GM23338 (cell line): ENCODE measurements around the gene WNK2. TPM values are rescaled to one million over a fixed set of nuclear protein-coding genes. Genes with fewer than 3 reads are reported as not detected.

ENCODE experiments used
- ATAC-seq: fragments of 200-7000 bp; cut with Tn5 transposase; 3 replicates; pipeline ENCODE4 v1.9.1; 2020
- DNase-seq: peaks from one replicate; pipeline ENCODE4 v3.0.0-alpha.2; 2015; ENCODE audit warnings: low spot score
- H2AFZ ChIP-seq: fragments of 200-600 bp; sonication (generic); 2 replicates; pipeline ENCODE4 v1.8.0; 2016; ENCODE audit warnings: antibody characterized with exemption, mild to moderate bottlenecking, moderate library complexity
- H3F3A ChIP-seq: fragments of 200-600 bp; sonication (generic); replicated peaks from 2 replicates; pipeline ENCODE4 v1.8.0; 2017; ENCODE audit warnings: antibody characterized with exemption, mixed run types, low read depth
- H3K27ac ChIP-seq: fragments of 200-600 bp; sonication (generic); 2 replicates; pipeline ENCODE4 v1.6.1; 2016; ENCODE audit warnings: low read depth
- H3K27me3 ChIP-seq: fragments of 200-600 bp; sonication (generic); 2 replicates; pipeline ENCODE4 v1.8.0; 2016; ENCODE audit warnings: mild to moderate bottlenecking, mixed run types, moderate library complexity; ENCODE audit not compliant: insufficient read depth
- H3K36me3 ChIP-seq: fragments of 200-600 bp; sonication (generic); 2 replicates; pipeline ENCODE4 v1.8.0; 2016; ENCODE audit warnings: mild to moderate bottlenecking; ENCODE audit not compliant: insufficient read depth
- H3K4me1 ChIP-seq: fragments of 200-600 bp; sonication (generic); 2 replicates; pipeline ENCODE4 v1.8.0; 2016; ENCODE audit warnings: mild to moderate bottlenecking, moderate library complexity; ENCODE audit not compliant: insufficient read depth
- H3K4me2 ChIP-seq: fragments of 200-600 bp; sonication (generic); 2 replicates; pipeline ENCODE4 v1.7.1; 2017; ENCODE audit warnings: mixed run types
- H3K4me3 ChIP-seq: fragments of 200-600 bp; sonication (generic); 2 replicates; pipeline ENCODE4 v1.6.1; 2016; ENCODE audit warnings: mixed run types
- H3K79me2 ChIP-seq: fragments of 200-600 bp; sonication (generic); replicated peaks from 2 replicates; pipeline ENCODE4 v1.8.0; 2017; ENCODE audit warnings: mild to moderate bottlenecking; ENCODE audit not compliant: insufficient read depth
- H3K9me2 ChIP-seq: fragments of 200-600 bp; sonication (generic); 2 replicates; pipeline ENCODE4 v1.8.0; 2017; ENCODE audit not compliant: insufficient read depth
- H4K20me1 ChIP-seq: fragments of 200-600 bp; sonication (generic); replicated peaks from 2 replicates; pipeline ENCODE4 v1.8.0; 2017; ENCODE audit warnings: mild to moderate bottlenecking; ENCODE audit not compliant: insufficient read depth
- H3K27ac Mint-ChIP-seq: 2 replicates; pipeline ENCODE4 v1.8.0; 2020; ENCODE audit warnings: inconsistent platforms, mild to moderate bottlenecking, moderate library complexity, mixed read lengths
- H3K27me3 Mint-ChIP-seq: 3 replicates; pipeline ENCODE4 v1.8.0; 2022; ENCODE audit warnings: low read depth, mild to moderate bottlenecking, moderate library complexity, mixed read lengths, inconsistent platforms; ENCODE audit not compliant: insufficient read depth, poor library complexity
- H3K36me3 Mint-ChIP-seq: 3 replicates; pipeline ENCODE4 v1.8.0; 2021; ENCODE audit warnings: low read depth, mild to moderate bottlenecking, inconsistent platforms, moderate library complexity, mixed read lengths
- H3K4me1 Mint-ChIP-seq: 3 replicates; pipeline ENCODE4 v1.8.0; 2020; ENCODE audit warnings: mild to moderate bottlenecking, inconsistent platforms, mixed read lengths
- H3K4me3 Mint-ChIP-seq: 3 replicates; pipeline ENCODE4 v1.8.0; 2021; ENCODE audit warnings: moderate library complexity, mild to moderate bottlenecking, inconsistent platforms, mixed read lengths
- H3K9me3 Mint-ChIP-seq: 3 replicates; pipeline ENCODE4 v1.8.0; 2020; ENCODE audit warnings: moderate library complexity, mild to moderate bottlenecking, inconsistent platforms, mixed read lengths
- EZH2 ChIP-seq: fragments of 200-600 bp; sonication (generic); IDR thresholded peaks from one replicate; pipeline ENCODE4 v1.8.0; 2017; ENCODE audit warnings: antibody characterized with exemption, mild to moderate bottlenecking, low read depth; ENCODE audit not compliant: unreplicated experiment
- JUNB ChIP-seq: IDR thresholded peaks from one replicate; pipeline ENCODE4 v1.6.1; 2016; ENCODE audit warnings: antibody characterized with exemption; ENCODE audit not compliant: unreplicated experiment
- POLR2AphosphoS5 ChIP-seq: IDR thresholded peaks from 2 replicates; pipeline ENCODE4 v1.6.1; 2016; ENCODE audit warnings: antibody characterized with exemption, low read depth
- STAT1 ChIP-seq: IDR thresholded peaks from one replicate; pipeline ENCODE4 v1.6.1; 2016; ENCODE audit warnings: antibody characterized with exemption; ENCODE audit not compliant: unreplicated experiment
- ZNF331 ChIP-seq: fragments of 250-450 bp; sonication (Bioruptor Pico); IDR thresholded peaks from 2 replicates; pipeline ENCODE4 v1.5.0; 2020; ENCODE audit warnings: low read depth, mild to moderate bottlenecking, moderate library complexity
- polyA plus RNA-seq: library from polyadenylated mRNA; unstranded; fragments of >200 nt; fragmentation: Nextera tagmentation; extraction: Ambion mirVana; gene quantifications from 2 replicates; pipeline ENCODE4 v1.2.1, GENCODE V29; 2016
- total RNA-seq: library from RNA; depleted of rRNA; stranded (reverse); fragments of >200 nt; shearing (Covaris generic); gene quantifications from 2 replicates; pipeline ENCODE4 v1.2.3, GENCODE V29; 2014
- TF ChIP-seq, protein P1 (sequence below), 2 experiments: fragments of 200-600 bp in 1 of 2; sonication (generic) in 1 of 2; conservative IDR thresholded peaks; 2 replicates each; pipeline versions ENCODE4 v1.5.1 to v1.6.1; 2016 to 2017; ENCODE audit warnings: antibody characterized with exemption in 2 of 2, low read depth in 2 of 2, mild to moderate bottlenecking in 2 of 2, moderate library complexity in 1 of 2
- TF ChIP-seq, protein P2 (sequence below): fragments of 250-450 bp; sonication (Bioruptor Pico); IDR thresholded peaks from 2 replicates; pipeline ENCODE4 v1.5.0; 2020; ENCODE audit warnings: mild to moderate bottlenecking, moderate library complexity

The WNK2 gene
- total and polyA plus RNA-seq, 2 experiments from 2014 or later, result 56.4 to 102 TPM

DNA sequence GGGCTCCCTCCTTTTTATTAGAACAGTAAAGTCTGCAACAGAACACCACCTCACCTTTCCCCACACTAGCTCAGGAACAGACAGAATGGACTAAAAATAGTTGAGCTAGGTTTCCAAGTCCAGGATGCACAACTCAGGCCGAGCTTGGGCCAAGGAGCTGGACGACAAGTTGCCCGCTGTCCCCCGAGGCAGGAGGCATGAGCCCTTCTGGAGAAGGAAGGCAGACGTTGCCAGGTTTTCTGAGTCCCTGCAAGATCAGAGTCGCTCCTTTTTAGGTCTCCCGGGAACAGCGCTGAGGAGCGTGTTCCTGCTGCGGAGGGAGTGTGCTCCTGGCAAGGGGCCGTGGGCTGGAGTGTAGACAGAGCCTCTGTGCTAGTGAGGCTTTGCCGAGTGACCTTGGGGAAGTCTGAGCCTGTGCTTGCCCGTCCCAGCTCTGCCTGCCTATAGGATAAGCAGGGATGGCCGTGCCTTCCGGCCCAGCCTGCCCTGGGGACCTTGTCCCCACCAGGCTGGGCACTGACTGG is 121.6 kb downstream of the WNK2 start (continued):
- TF ChIP-seq, protein P1, sequence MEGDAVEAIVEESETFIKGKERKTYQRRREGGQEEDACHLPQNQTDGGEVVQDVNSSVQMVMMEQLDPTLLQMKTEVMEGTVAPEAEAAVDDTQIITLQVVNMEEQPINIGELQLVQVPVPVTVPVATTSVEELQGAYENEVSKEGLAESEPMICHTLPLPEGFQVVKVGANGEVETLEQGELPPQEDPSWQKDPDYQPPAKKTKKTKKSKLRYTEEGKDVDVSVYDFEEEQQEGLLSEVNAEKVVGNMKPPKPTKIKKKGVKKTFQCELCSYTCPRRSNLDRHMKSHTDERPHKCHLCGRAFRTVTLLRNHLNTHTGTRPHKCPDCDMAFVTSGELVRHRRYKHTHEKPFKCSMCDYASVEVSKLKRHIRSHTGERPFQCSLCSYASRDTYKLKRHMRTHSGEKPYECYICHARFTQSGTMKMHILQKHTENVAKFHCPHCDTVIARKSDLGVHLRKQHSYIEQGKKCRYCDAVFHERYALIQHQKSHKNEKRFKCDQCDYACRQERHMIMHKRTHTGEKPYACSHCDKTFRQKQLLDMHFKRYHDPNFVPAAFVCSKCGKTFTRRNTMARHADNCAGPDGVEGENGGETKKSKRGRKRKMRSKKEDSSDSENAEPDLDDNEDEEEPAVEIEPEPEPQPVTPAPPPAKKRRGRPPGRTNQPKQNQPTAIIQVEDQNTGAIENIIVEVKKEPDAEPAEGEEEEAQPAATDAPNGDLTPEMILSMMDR (conservative IDR thresholded peaks at IDR 0.05; ENCODE audit: low read depth in 2 of 2), result no peak
- TF ChIP-seq ZNF331 (CRISPR knock-in tag) (no peak), JUNB (no peak)
- TF ChIP-seq, protein P2, sequence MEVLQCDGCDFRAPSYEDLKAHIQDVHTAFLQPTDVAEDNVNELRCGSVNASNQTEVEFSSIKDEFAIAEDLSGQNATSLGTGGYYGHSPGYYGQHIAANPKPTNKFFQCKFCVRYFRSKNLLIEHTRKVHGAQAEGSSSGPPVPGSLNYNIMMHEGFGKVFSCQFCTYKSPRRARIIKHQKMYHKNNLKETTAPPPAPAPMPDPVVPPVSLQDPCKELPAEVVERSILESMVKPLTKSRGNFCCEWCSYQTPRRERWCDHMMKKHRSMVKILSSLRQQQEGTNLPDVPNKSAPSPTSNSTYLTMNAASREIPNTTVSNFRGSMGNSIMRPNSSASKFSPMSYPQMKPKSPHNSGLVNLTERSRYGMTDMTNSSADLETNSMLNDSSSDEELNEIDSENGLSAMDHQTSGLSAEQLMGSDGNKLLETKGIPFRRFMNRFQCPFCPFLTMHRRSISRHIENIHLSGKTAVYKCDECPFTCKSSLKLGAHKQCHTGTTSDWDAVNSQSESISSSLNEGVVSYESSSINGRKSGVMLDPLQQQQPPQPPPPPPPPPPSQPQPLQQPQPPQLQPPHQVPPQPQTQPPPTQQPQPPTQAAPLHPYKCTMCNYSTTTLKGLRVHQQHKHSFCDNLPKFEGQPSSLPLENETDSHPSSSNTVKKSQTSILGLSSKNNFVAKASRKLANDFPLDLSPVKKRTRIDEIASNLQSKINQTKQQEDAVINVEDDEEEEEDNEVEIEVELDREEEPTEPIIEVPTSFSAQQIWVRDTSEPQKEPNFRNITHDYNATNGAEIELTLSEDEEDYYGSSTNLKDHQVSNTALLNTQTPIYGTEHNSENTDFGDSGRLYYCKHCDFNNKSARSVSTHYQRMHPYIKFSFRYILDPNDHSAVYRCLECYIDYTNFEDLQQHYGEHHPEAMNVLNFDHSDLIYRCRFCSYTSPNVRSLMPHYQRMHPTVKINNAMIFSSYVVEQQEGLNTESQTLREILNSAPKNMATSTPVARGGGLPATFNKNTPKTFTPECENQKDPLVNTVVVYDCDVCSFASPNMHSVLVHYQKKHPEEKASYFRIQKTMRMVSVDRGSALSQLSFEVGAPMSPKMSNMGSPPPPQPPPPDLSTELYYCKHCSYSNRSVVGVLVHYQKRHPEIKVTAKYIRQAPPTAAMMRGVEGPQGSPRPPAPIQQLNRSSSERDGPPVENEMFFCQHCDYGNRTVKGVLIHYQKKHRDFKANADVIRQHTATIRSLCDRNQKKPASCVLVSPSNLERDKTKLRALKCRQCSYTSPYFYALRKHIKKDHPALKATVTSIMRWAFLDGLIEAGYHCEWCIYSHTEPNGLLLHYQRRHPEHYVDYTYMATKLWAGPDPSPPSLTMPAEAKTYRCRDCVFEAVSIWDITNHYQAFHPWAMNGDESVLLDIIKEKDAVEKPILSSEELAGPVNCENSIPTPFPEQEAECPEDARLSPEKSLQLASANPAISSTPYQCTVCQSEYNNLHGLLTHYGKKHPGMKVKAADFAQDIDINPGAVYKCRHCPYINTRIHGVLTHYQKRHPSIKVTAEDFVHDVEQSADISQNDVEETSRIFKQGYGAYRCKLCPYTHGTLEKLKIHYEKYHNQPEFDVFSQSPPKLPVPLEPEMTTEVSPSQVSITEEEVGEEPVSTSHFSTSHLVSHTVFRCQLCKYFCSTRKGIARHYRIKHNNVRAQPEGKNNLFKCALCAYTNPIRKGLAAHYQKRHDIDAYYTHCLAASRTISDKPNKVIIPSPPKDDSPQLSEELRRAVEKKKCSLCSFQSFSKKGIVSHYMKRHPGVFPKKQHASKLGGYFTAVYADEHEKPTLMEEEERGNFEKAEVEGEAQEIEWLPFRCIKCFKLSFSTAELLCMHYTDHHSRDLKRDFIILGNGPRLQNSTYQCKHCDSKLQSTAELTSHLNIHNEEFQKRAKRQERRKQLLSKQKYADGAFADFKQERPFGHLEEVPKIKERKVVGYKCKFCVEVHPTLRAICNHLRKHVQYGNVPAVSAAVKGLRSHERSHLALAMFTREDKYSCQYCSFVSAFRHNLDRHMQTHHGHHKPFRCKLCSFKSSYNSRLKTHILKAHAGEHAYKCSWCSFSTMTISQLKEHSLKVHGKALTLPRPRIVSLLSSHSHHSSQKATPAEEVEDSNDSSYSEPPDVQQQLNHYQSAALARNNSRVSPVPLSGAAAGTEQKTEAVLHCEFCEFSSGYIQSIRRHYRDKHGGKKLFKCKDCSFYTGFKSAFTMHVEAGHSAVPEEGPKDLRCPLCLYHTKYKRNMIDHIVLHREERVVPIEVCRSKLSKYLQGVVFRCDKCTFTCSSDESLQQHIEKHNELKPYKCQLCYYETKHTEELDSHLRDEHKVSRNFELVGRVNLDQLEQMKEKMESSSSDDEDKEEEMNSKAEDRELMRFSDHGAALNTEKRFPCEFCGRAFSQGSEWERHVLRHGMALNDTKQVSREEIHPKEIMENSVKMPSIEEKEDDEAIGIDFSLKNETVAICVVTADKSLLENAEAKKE, result no peak

DNA sequence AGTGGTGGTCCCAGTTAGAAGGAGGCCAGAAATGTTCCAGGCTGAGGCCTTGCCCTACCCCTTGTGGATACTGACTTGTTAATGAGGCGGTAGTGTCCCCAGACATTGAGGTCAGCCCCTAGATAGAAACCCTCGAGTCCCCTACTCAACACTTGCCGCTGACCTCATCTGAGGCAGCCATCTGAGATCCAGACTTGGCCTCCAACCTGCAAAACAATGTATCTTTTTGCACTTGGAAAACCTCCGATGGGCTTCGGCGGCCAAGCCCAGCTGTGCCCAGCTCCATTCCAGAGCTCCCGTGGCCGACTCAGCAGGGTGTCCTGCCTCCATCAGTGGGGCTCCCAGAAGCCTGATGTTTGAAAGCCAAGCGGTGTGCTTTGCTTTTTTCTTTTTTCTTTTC is 122.1 kb downstream of the WNK2 start:
- peaks cover 6% of the 10 kb centered on the region; the same call in 1 of the 3 replicates for H3K4me1 Mint-ChIP-seq
- no peak overlapping the region for H3K27ac Mint-ChIP-seq
- H3K4me3 Mint-ChIP-seq, result no peak overlapping the region
- DNase-seq (no peak), ATAC-seq (no peak)
- H3K27me3 Mint-ChIP-seq, result peaks cover 8% of the 10 kb centered on the region
- H3K79me2 ChIP-seq, result no peaks in the 10 kb centered on the region
- H3K4me2 ChIP-seq, result no peak overlapping the region
- H3F3A ChIP-seq, result peaks cover 3% of the 10 kb centered on the region; the same call in 1 of the 2 replicates
- H3K4me1 ChIP-seq, result peaks cover 4% of the 10 kb centered on the region; the same call in 1 of the 2 replicates
- peaks cover 8% of the 10 kb centered on the region; the same call in 2 of the 3 replicates for H3K36me3 Mint-ChIP-seq
- H3K36me3 ChIP-seq, result peaks cover 5% of the 10 kb centered on the region; the same call in 1 of the 2 replicates
- no peak overlapping the region for H3K4me3 ChIP-seq
- H3K27me3 ChIP-seq, result no peaks in the 10 kb centered on the region
- no peaks in the 10 kb centered on the region for H4K20me1 ChIP-seq
- H2AFZ ChIP-seq, result no peak overlapping the region
- H3K9me3 Mint-ChIP-seq, result no peaks in the 10 kb centered on the region
- H3K27ac ChIP-seq, result no peak overlapping the region
- no peaks in the 10 kb centered on the region for H3K9me2 ChIP-seq
- no peak for TF ChIP-seq ZNF331 (CRISPR knock-in tag)
- TF ChIP-seq STAT1, result no peak
- no peak for TF ChIP-seq POLR2AphosphoS5
- no peak for TF ChIP-seq EZH2
- TF ChIP-seq, protein P2, result no peak
